ENCODE results near the gene KLHL3.
A peak's percentile ranks its signal among the peaks of the same experiment; 100 is the strongest.

KLHL3 gene

GRCh38 chr5:137708062-137708461 lies 27.8 kb downstream of the KLHL3 start:
- DNase-seq, result no peak

GRCh38 chr5:137706841-137707240 lies 29.0 kb downstream of the KLHL3 start:
- no peak for DNase-seq

GRCh38 chr5:137705106-137705505 lies 30.8 kb downstream of the KLHL3 start:
- no peak for DNase-seq

- no peak for DNase-seq
Observed at GRCh38 chr5:137703565-137703964, 32.3 kb downstream of the KLHL3 start.

- no peak for DNase-seq
Observed at GRCh38 chr5:137700282-137700680, 35.6 kb downstream of the KLHL3 start.

- no peak for DNase-seq
Observed at GRCh38 chr5:137699336-137700281, 36.3 kb downstream of the KLHL3 start.

GRCh38 chr5:137696481-137696880 lies 39.4 kb downstream of the KLHL3 start:
- DNase-seq, result no peak

GRCh38 chr5:137695651-137696428 lies 40.0 kb downstream of the KLHL3 start:
- DNase-seq, result peak; percentile 38

- no peak for DNase-seq
Observed at GRCh38 chr5:137693951-137694721, 41.8 kb downstream of the KLHL3 start.

GRCh38 chr5:137693307-137693950 lies 42.5 kb downstream of the KLHL3 start:
- DNase-seq, result no peak

- no peak for DNase-seq
Observed at GRCh38 chr5:137689306-137689705, 46.6 kb downstream of the KLHL3 start.

GRCh38 chr5:137688210-137688840 lies 47.6 kb downstream of the KLHL3 start:
- no peak for DNase-seq

- no peak for DNase-seq
Observed at GRCh38 chr5:137684761-137685160, 51.1 kb downstream of the KLHL3 start.

- no peak for DNase-seq
Observed at GRCh38 chr5:137681191-137681590, 54.7 kb downstream of the KLHL3 start.

- no peak for DNase-seq
Observed at GRCh38 chr5:137679910-137680309, 56.0 kb downstream of the KLHL3 start.

- no peak for DNase-seq
Observed at GRCh38 chr5:137679195-137679594, 56.7 kb downstream of the KLHL3 start.

GRCh38 chr5:137672881-137673280 lies 63.0 kb downstream of the KLHL3 start:
- no peak for DNase-seq

- no peak for DNase-seq
Observed at GRCh38 chr5:137672001-137672400, 63.9 kb downstream of the KLHL3 start.

GRCh38 chr5:137669811-137670210 lies 66.1 kb downstream of the KLHL3 start:
- DNase-seq, result no peak

- DNase-seq, result no peak
Observed at GRCh38 chr5:137668637-137669036, 67.3 kb downstream of the KLHL3 start.

- no peak for DNase-seq
Observed at GRCh38 chr5:137667341-137667740, 68.5 kb downstream of the KLHL3 start.

GRCh38 chr5:137666901-137667300 lies 69.0 kb downstream of the KLHL3 start:
- no peak for DNase-seq

All from CD4-positive, alpha-beta T cell treated with Interleukin-21 for 1 hour (primary cell).